ENCODE data around the gene C16orf78. TPM values are rescaled to one million over a fixed set of nuclear protein-coding genes. Genes with fewer than 3 reads are reported as not detected.

C16orf78 gene
- total RNA-seq, 1 experiment from 2014 or later, result not detected

GRCh38 chr16:49333259-49333597 lies 40.4 kb upstream of the C16orf78 start (continued):
- TF ChIP-seq AFF4 (CRISPR knock-in tag; IDR thresholded peaks at IDR 0.05; ENCODE audit: borderline replicate concordance) (no peak), ZNF396 (CRISPR knock-in tag; IDR thresholded peaks at IDR 0.05; ENCODE audit: borderline replicate concordance) (no peak), ZBTB43 (CRISPR knock-in tag; IDR thresholded peaks at IDR 0.05) (no peak), STAT6 (CRISPR knock-in tag; conservative IDR thresholded peaks at IDR 0.05; ENCODE audit: low read depth) (no peak), CTCF (IDR thresholded peaks at IDR 0.05) (no peak), ZSCAN18 (CRISPR knock-in tag; IDR thresholded peaks at IDR 0.05) (no peak)

GRCh38 chr16:49335828-49336227 lies 37.8 kb upstream of the C16orf78 start:
- no peaks in the 10 kb centered on the region for H3K9me3 Mint-ChIP-seq
- CTCF ChIA-PET, result interaction anchor here (5.0 kb wide), 1 partner anchor 13 kb away, joined by 39 read pairs; no protein-coding TSS in a partner anchor
- peaks cover 3% of the 10 kb centered on the region for H3K4me1 Mint-ChIP-seq
- no peak overlapping the region for H3K27ac Mint-ChIP-seq
- no peaks in the 10 kb centered on the region; the same call in none of the 2 replicates for H3K27me3 Mint-ChIP-seq (ENCODE audit: low read depth)
- no peaks in the 10 kb centered on the region for H3K36me3 Mint-ChIP-seq
- POLR2A ChIA-PET, result no interaction called here
- no peak overlapping the region for H3K4me3 Mint-ChIP-seq
- ATAC-seq, result no peak
- DNase-seq (ENCODE audit: low spot score), result no peak
- TF ChIP-seq NFE2L1 (CRISPR knock-in tag; IDR thresholded peaks at IDR 0.05) (no peak), GRHL2 (CRISPR knock-in tag; IDR thresholded peaks at IDR 0.05; ENCODE audit: insufficient replicate concordance, severe bottlenecking) (no peak), RORB (CRISPR knock-in tag; IDR thresholded peaks at IDR 0.05) (no peak), ZBTB43 (CRISPR knock-in tag; IDR thresholded peaks at IDR 0.05) (no peak), ZNF121 (CRISPR knock-in tag; IDR thresholded peaks at IDR 0.05) (no peak), PRDM15 (CRISPR knock-in tag; IDR thresholded peaks at IDR 0.05) (no peak), ETV6 (CRISPR knock-in tag; IDR thresholded peaks at IDR 0.05) (no peak), ZNF425 (CRISPR knock-in tag; conservative IDR thresholded peaks at IDR 0.05) (no peak), STAT6 (CRISPR knock-in tag; conservative IDR thresholded peaks at IDR 0.05; ENCODE audit: low read depth) (no peak)

Data from WTC11 (cell line).